HepG2 (cell line): Measurements from ENCODE around the gene ABI3. TPM values are rescaled to one million over a fixed set of nuclear protein-coding genes. Genes with fewer than 3 reads are reported as not detected.

ENCODE experiments used
- KAT7 ChIP-seq: IDR thresholded peaks from 2 replicates; pipeline ENCODE4 v1.6.1; 2018; ENCODE audit warnings: borderline replicate concordance, missing compliant biosample characterization
- PCBP2 ChIP-seq: fragments of 200-400 bp; formaldehyde crosslinking; optimal IDR thresholded peaks from 2 replicates; pipeline ENCODE3; 2018; ENCODE audit warnings: low read length, low read depth; ENCODE audit not compliant: poor library complexity, severe bottlenecking
- RBM22 ChIP-seq: fragments of 200-400 bp; formaldehyde crosslinking; optimal IDR thresholded peaks from 2 replicates; pipeline ENCODE3; 2017; ENCODE audit warnings: mild to moderate bottlenecking, low read length, moderate library complexity
- ZFX ChIP-seq: sonication (generic); formaldehyde crosslinking; IDR thresholded peaks from 2 replicates; pipeline ENCODE4 v1.4.0; 2020; ENCODE audit warnings: mild to moderate bottlenecking, low read depth, missing genetic modification reagents, moderate library complexity
- ZNF607 ChIP-seq: sonication (generic); formaldehyde crosslinking; IDR thresholded peaks from 2 replicates; pipeline ENCODE4 v1.5.1; 2020; ENCODE audit warnings: missing genetic modification reagents, mild to moderate bottlenecking, borderline replicate concordance
- ZNF609 ChIP-seq: sonication (generic); formaldehyde crosslinking; IDR thresholded peaks from 2 replicates; pipeline ENCODE4 v1.4.0; 2020; ENCODE audit warnings: mild to moderate bottlenecking, missing genetic modification reagents, borderline replicate concordance
- polyA plus RNA-seq, 8 experiments: library from polyadenylated mRNA; depleted of rRNA in 3 of 8; stranded (reverse) in 7 of 8; unstranded in 1 of 8; fragments of >200 nt; fragmentation: Illumina TruSeq in 4 of 8; extraction: Trizol in 4 of 8; gene quantifications; 2 replicates each; pipeline versions ENCODE4 v1.2.1 to v1.2.3, GENCODE V29; 2011 to 2016; ENCODE audit warnings: low read depth in 4 of 8, missing spikeins in 1 of 8, mixed read lengths in 1 of 8; ENCODE audit not compliant: insufficient read depth in 1 of 8
- total RNA-seq, 5 experiments: library from RNA; depleted of rRNA; stranded (reverse); fragments of >200 nt; fragmentation: Illumina TruSeq; extraction: Trizol; gene quantifications; 2 replicates each; pipeline ENCODE4 v1.2.3, GENCODE V29; 2016; ENCODE audit warnings: low read depth in 1 of 5

The ABI3 gene
- total and polyA plus RNA-seq, 2 of the 13 experiments (the other 11 are each of a cell fraction or from before 2014, with no cell fraction given): not detected

DNA sequence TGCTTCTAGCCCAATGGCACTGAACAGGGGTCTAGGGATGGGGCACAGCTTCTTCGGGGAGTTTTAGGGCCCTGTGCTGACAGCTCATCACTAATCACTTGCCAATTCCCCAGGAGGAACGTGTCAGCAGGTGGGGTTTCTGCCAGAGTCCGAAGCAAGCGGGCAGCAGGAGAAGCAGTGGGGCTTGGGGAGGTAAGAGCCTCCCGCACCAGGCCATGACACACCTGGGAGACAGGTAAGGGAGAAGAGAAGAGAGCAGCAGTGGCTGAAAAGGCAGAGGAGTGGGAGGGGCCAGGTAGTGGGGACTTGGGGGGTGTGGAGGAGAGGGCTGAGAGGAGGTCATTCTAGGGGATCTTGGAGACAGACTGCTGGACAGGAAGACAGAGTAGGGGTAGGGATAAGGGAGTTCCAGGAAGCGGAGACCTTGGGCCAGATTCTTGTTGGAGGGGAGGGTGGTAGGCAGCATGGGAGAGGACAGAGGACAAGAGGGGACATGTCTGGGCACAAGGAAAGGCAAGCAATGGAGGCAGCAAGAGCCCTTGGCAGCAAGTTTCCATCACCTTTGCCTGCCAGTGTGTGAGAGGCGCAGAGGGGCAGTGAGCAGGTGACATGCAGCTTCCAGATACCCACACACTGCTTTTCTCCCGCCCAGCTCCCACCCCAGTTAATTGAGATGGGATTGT is 15.2 kb downstream of the ABI3 start (continued):
- no peak for TF ChIP-seq RBM22
- TF ChIP-seq ZNF609 (CRISPR knock-in tag): no peak
- TF ChIP-seq KAT7 (CRISPR knock-in tag): no peak
- TF ChIP-seq ZNF607 (CRISPR knock-in tag): no peak
- no peak for TF ChIP-seq ZFX (CRISPR knock-in tag)
- no peak for TF ChIP-seq PCBP2
